Measurements from ENCODE around the gene DUOX2. TPM values are rescaled to one million over a fixed set of nuclear protein-coding genes. Genes with fewer than 3 reads are reported as not detected.

The DUOX2 gene
- total RNA-seq, 6 donors from 2014 or later = 2.7 to 27.2 (median 6.7) TPM

DNA sequence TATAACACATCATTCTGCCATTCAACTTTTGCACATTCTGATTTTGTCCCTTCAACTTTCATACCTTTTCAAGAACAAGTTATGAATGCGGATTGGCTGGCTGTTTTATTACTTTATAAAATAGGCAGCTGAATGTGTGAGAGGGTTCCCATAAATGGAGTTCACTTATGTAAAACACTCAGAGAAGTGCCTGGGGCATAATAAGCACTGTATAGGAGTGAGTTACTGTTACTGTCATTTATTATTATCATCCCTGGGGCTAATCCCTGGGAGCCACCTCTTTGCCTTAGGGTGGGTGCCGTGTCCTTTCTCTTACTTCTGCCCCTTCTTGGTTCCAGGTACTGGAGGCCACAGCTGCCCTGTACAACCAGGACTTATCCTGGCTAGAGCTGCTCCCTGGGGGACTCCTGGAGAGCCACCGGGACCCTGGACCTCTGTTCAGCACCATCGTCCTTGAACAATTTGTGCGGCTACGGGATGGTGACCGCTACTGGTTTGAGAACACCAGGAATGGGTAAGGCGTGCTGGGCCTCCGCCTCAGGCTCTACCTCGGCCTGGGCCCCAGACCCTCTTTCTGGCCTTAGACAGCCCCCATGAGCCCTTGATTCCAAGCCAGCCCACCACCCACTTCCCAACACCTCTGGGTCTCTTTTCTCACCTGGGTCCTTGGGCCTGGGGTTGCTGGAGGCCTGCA, 26.7 kb upstream of the DUOX2 start:
- peak overlapping the region in 2 of 4 donors; percentile 42 to 54 for H3K27ac ChIP-seq
- H3K36me3 ChIP-seq = peaks cover 10 to 31% (median 22%) of the 10 kb centered on the region in 4 donors
- H3K4me3 ChIP-seq = no peak overlapping the region
- ATAC-seq (ENCODE audit: low FRiP score in 2 of 2) (no peak), DNase-seq (no peak)
- H3K9me3 ChIP-seq = no peaks in the 10 kb centered on the region
- peaks cover 0 to 38% (median 4%) of the 10 kb centered on the region in 4 donors for H3K4me1 ChIP-seq
- 99% methylated on average over 10 of the region's 10 CpGs for WGBS, 2 donors
- H3K27me3 ChIP-seq = peaks cover 0 to 5% (median 0%) of the 10 kb centered on the region in 4 donors
- TF ChIP-seq EP300 (IDR thresholded peaks at IDR 0.05) (no peak), POLR2AphosphoS5 (IDR thresholded peaks at IDR 0.05) (no peak), POLR2A (IDR thresholded peaks at IDR 0.05) (no peak)
- TF ChIP-seq, protein P1, sequence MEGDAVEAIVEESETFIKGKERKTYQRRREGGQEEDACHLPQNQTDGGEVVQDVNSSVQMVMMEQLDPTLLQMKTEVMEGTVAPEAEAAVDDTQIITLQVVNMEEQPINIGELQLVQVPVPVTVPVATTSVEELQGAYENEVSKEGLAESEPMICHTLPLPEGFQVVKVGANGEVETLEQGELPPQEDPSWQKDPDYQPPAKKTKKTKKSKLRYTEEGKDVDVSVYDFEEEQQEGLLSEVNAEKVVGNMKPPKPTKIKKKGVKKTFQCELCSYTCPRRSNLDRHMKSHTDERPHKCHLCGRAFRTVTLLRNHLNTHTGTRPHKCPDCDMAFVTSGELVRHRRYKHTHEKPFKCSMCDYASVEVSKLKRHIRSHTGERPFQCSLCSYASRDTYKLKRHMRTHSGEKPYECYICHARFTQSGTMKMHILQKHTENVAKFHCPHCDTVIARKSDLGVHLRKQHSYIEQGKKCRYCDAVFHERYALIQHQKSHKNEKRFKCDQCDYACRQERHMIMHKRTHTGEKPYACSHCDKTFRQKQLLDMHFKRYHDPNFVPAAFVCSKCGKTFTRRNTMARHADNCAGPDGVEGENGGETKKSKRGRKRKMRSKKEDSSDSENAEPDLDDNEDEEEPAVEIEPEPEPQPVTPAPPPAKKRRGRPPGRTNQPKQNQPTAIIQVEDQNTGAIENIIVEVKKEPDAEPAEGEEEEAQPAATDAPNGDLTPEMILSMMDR (IDR thresholded peaks at IDR 0.05) = no peak

DNA sequence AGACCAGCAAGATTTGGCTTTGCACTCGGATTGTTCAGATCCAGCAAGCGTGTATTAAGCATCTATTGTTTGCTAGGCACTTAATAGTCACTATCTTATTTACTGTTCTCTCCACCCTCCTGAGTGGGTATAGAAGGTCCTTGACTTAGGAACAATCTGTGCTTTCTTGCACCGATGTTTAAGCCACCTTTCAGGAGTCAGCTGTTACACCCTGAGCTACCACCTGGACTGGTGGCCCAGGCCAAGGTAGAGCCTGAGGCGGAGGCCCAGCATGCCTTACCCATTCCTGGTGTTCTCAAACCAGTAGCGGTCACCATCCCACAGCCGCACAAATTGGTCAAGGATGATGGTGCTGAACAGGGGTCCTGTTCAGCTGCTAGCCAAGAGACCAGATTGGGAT, 25.8 kb upstream of the DUOX2 start:
- peak overlapping the region in 3 of 4 donors; percentile 19 to 55 (median 42) for H3K27ac ChIP-seq

DNA sequence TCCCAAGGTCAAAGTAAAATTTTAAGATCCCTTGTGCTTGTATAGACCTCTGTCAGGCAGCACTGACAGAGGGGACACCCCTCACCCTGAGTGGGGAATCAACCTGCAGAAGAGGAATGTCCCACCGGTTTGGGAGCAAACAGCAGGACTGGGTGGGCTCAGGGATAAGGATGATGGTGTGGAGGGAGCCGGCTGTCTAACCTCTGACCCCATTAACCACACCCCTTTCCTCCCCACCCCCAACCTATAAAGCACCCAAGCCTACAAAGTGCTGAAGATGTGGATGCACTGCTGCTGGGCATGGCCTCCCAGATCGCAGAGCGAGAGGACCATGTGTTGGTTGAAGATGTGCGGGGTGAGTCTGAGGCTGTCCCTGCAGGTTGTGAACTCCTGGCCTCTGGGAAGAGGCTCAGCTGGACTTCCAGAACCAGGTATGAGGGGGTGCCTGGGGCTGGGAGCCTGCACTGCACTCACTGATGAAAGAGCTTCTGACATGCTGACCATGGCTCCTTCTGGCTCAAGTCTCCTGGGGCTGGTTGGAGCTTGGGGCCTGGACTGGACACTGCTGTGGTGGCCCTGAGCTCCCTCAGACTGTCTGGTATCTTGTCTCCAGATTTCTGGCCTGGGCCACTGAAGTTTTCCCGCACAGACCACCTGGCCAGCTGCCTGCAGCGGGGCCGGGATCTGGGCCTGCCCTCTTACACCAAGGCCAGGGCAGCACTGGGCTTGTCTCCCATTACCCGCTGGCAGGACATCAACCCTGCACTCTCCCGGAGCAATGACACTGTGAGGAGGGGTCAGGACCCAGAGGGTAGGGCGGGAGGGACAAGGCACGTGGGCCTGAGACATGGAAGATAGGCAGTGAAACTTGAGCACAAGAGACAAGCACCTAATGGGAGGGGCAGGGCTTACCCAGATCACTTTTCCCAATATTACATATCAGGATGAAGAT, 25.1 kb upstream of the DUOX2 start:
- H3K27me3 ChIP-seq = peaks cover 0 to 13% (median 6%) of the 10 kb centered on the region in 4 donors
- TF ChIP-seq POLR2A (IDR thresholded peaks at IDR 0.05) = peak in 1 of 4 donors; percentile 54
- peak in 1 of 2 donors; percentile 53 for TF ChIP-seq POLR2AphosphoS5 (IDR thresholded peaks at IDR 0.05)
- TF ChIP-seq, protein P1 (IDR thresholded peaks at IDR 0.05) = no peak
- peaks cover 10 to 20% (median 18%) of the 10 kb centered on the region in 4 donors for H3K36me3 ChIP-seq
- H3K9me3 ChIP-seq = no peaks in the 10 kb centered on the region
- WGBS, 2 donors = 36 to 71% methylated on average over 5 to 12 of the region's 12 CpGs
- peak overlapping the region in 3 of 4 donors; percentile 55 to 76 (median 70) for H3K27ac ChIP-seq
- peak; percentile 79 to 87 for DNase-seq
- ATAC-seq (ENCODE audit: low FRiP score in 2 of 2) = peak; percentile 48 to 83
- H3K4me1 ChIP-seq = peaks cover 7 to 48% (median 16%) of the 10 kb centered on the region in 4 donors
- no peak overlapping the region for H3K4me3 ChIP-seq

More for the DNA sequence above, 25.8 kb upstream of the DUOX2 start:
- 76 to 84% methylated on average over 3 to 6 of the region's 6 CpGs for WGBS, 2 donors
- TF ChIP-seq, protein P1 (IDR thresholded peaks at IDR 0.05) = peak in 2 of 6 experiments; percentile 7 to 15
- TF ChIP-seq POLR2AphosphoS5 (IDR thresholded peaks at IDR 0.05) (peak; percentile 49 to 78), POLR2A (IDR thresholded peaks at IDR 0.05) (peak in 1 of 4 donors; percentile 54), EP300 (IDR thresholded peaks at IDR 0.05) (peak; percentile 51 to 97 (median 90))
- ATAC-seq (ENCODE audit: low FRiP score in 2 of 2) = peak; percentile 39 to 91
- no peaks in the 10 kb centered on the region for H3K9me3 ChIP-seq
- H3K27me3 ChIP-seq = peaks cover 0 to 8% (median 3%) of the 10 kb centered on the region in 4 donors
- peaks cover 10 to 25% (median 21%) of the 10 kb centered on the region in 4 donors for H3K36me3 ChIP-seq
- H3K4me3 ChIP-seq = no peak overlapping the region
- peaks cover 7 to 45% (median 11%) of the 10 kb centered on the region in 4 donors for H3K4me1 ChIP-seq
- DNase-seq = peak in 1 of 2 donors; percentile 85

DNA sequence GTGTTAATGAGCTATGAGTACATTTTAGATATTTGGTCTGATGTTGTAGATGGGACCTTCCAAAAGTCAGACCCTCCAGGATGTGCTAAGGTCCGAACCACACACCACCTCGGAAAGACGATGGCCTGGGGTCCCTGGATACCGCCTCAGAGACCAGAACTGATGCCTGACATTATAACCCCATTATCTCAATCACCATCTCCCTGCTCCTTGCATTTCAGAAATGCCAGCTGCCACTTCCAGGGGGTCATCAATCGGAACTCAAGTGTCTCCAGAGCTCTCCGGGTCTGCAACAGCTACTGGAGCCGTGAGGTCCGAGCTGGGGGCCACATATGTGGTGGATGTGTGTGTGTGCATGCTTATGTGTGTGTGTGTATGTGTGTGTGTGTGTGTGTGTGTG, 23.7 kb upstream of the DUOX2 start:
- peak overlapping the region in 2 of 4 donors; percentile 70 to 76 for H3K27ac ChIP-seq
- no peak overlapping the region for H3K4me3 ChIP-seq
- ATAC-seq (ENCODE audit: low FRiP score in 2 of 2) = no peak
- no peaks in the 10 kb centered on the region for H3K9me3 ChIP-seq
- 82 to 83% methylated on average over 8 of the region's 8 CpGs for WGBS, 2 donors
- peaks cover 7 to 55% (median 23%) of the 10 kb centered on the region in 4 donors for H3K4me1 ChIP-seq
- H3K27me3 ChIP-seq = peaks cover 0 to 13% (median 6%) of the 10 kb centered on the region in 4 donors
- TF ChIP-seq POLR2AphosphoS5 (IDR thresholded peaks at IDR 0.05) (no peak), EP300 (IDR thresholded peaks at IDR 0.05) (no peak), POLR2A (IDR thresholded peaks at IDR 0.05) (no peak)
- TF ChIP-seq, protein P1 (IDR thresholded peaks at IDR 0.05) = no peak
- DNase-seq = no peak
- peaks cover 5 to 10% (median 9%) of the 10 kb centered on the region in 4 donors for H3K36me3 ChIP-seq

Measured in upper lobe of left lung (tissue), 6 donors.